Activated T-cell treated with anti-CD3 and anti-CD28 coated beads, Interleukin-2, amount 50 U/mL, for 4 hours (primary cell): ENCODE data around the gene KNCN. TPM values are rescaled to one million over a fixed set of nuclear protein-coding genes. Genes with fewer than 3 reads are reported as not detected.
A peak's percentile ranks its signal among the peaks of the same experiment; 100 is the strongest.

ENCODE experiments used
- ATAC-seq, 2 donors: fragments of 200-7000 bp; cut with Tn5 transposase; one replicate each; pipeline ENCODE4 v1.10.0; 2021
- DNase-seq: peaks from one replicate; pipeline ENCODE4 v3.0.0-alpha.2; 2020
- H3K27me3 Mint-ChIP-seq: one replicate; pipeline ENCODE4 v1.8.0; 2021; ENCODE audit warnings: low read depth, mixed read lengths
- H3K36me3 Mint-ChIP-seq: one replicate; pipeline ENCODE4 v1.8.0; 2022; ENCODE audit warnings: mixed read lengths; ENCODE audit not compliant: insufficient read depth
- H3K4me1 Mint-ChIP-seq: one replicate; pipeline ENCODE4 v1.8.0; 2021; ENCODE audit warnings: low read depth, mixed read lengths
- H3K4me3 Mint-ChIP-seq: one replicate; pipeline ENCODE4 v1.8.0; 2021; ENCODE audit warnings: mild to moderate bottlenecking, moderate library complexity, mixed read lengths
- H3K9me3 Mint-ChIP-seq: one replicate; pipeline ENCODE4 v1.8.0; 2021; ENCODE audit warnings: mixed read lengths
- total RNA-seq, 3 donors: library from RNA; stranded (reverse); gene quantifications; one replicate each; pipeline ENCODE4 v1.2.1, GENCODE V29; 2021

Gene KNCN
- total RNA-seq, 3 donors from 2014 or later: not detected

DNA sequence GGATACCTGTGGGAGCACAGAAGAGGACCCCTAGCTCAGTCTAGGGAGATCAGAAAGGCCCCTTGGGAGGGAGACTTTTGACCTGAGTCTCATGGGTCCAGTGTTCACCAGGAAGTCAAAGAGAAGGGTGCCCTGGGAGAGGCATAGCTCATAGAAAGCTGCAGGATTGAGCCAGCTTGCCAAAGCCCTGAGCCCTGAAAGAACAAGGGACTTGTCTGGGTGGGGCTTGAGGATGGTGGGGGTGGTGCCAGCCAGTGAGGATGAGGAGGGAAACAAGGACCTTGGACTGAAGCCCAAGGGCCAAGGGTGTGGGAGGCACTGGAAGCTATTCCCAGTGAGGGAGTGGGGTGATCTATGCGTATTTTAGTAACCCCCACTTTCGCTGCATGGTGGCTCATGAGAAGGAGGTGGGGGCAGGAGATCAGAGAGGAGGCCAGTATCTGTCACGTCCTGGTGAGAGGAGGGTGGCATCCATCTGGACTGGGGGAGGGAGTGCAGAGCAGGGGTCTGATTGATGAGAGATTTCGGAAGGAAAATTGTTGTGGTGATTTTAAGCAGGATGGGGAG is 33.4 kb downstream of the KNCN start:
- H3K9me3 Mint-ChIP-seq: no peaks in the 10 kb centered on the region
- peaks cover 12% of the 10 kb centered on the region for H3K4me1 Mint-ChIP-seq
- H3K4me3 Mint-ChIP-seq: no peak overlapping the region
- peaks cover 28% of the 10 kb centered on the region for H3K27me3 Mint-ChIP-seq
- no peaks in the 10 kb centered on the region for H3K36me3 Mint-ChIP-seq
- ATAC-seq (no peak), DNase-seq (no peak)

DNA sequence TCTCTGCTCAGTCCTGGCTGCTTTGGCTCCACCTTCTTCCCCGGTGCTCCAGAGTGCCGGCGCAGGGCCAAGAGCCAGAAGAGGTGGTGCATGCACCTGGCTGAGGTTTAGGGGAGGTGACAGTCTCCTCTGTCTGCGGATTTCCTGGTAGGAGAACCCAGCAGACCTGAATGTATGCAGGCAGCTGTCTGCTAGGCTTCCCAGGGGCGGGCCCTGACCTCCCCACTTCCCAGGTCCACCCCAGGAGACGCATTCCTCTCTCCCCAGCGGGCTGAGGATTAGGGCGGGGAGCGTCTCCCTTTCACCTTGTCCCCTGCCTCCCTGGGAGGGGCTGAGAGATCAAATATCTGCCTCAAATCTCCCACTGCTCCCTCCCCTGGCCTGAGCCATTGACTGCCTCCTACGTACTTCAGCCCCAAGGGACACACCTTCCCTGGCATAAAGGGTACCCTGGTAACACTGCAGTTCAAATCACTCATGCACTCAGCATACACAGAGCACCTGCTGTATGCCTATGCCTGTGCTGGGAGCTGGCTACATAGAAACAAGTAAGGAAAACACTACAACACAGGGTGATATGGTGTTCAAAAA is 34.3 kb downstream of the KNCN start:
- Mint-ChIP-seq H3K36me3 (no peaks in the 10 kb centered on the region), H3K27me3 (peaks cover 31% of the 10 kb centered on the region), H3K9me3 (no peaks in the 10 kb centered on the region), H3K4me3 (no peak overlapping the region), H3K4me1 (peaks cover 5% of the 10 kb centered on the region)
- no peak for ATAC-seq
- DNase-seq: no peak

DNA sequence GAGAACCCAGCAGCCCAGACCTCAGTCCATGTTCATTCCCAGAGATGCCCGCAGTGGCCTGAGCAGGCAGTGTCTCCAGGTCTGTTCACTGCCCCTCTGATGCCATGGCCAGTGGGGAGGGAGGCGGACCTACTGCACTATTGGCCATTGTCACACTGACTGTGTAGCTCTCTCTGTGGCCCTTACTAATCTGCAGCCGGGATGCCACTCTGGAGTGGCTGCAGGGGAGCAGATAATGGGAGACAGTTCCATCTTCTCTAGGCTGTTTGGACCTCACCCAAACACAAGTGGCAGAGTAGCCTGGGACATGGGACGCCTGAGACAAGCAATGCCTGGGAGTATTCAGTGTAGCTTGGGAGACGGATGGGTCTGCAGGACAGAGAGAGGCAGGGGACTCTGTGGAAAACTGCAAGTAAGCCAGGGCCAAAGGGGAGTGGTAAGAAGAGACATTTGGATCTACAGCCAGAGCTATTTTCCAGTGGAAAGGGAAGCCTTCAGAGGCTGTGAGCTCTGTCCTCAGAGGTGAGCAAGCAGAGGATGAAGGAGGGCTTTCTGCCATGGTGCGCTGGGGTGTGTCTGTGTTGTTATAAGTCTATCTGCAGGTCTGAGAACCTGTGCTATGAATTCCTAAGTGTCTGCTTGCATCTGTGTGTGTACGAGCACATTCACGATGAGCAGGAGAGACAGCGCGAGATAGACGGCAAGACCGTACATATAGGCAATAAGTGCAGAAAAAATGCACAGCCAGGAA is 35.1 kb downstream of the KNCN start:
- H3K4me3 Mint-ChIP-seq: no peak overlapping the region
- DNase-seq: no peak
- H3K36me3 Mint-ChIP-seq: no peaks in the 10 kb centered on the region
- H3K27me3 Mint-ChIP-seq: peaks cover 34% of the 10 kb centered on the region
- H3K4me1 Mint-ChIP-seq: peaks cover under 1% of the 10 kb centered on the region
- no peaks in the 10 kb centered on the region for H3K9me3 Mint-ChIP-seq
- no peak for ATAC-seq

DNA sequence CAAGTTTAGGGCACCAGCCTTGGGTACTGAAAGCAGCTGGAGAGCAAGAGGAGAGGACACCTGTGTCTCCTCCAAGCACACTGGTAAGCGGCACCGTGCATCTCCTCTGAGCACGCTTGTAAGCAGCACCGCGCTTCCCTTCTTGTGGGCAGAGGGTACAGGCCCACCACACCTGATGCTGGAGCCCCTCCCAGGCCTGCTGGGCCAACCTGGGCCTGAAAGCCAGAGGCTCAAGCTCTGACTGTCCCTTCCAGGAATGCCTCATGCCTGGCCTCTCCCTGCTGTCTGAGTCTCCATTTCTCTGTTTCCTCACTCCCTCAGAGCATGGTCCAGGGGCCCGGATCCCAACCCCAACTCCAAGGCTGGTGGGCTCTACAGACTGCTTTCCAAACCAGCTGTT is 35.9 kb downstream of the KNCN start:
- ATAC-seq: no peak
- H3K9me3 Mint-ChIP-seq: no peaks in the 10 kb centered on the region
- DNase-seq: no peak
- H3K36me3 Mint-ChIP-seq: no peaks in the 10 kb centered on the region
- H3K27me3 Mint-ChIP-seq: peaks cover 31% of the 10 kb centered on the region
- H3K4me3 Mint-ChIP-seq: no peak overlapping the region
- no peaks in the 10 kb centered on the region for H3K4me1 Mint-ChIP-seq

DNA sequence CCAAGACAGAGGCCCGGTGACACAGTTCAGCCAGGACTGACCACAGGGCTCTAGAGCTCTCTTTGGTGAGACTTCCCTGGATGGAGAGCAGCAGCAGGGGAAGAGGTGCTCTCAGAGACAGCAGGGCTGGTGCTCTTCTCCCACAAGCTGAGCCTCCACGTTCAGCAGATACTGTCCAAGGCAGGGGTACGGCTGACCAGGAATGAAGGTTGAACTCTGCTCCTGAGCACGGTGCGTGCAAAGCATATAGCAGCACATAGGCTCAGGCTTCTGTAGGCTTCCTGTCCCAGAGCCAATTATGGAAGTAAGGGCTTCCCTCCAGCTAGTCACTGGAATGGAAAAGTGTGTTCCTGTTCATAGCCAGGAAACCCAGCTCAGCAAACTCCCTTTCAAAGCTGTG is 37.9 kb downstream of the KNCN start:
- Mint-ChIP-seq H3K36me3 (no peaks in the 10 kb centered on the region), H3K9me3 (no peaks in the 10 kb centered on the region), H3K27me3 (peaks cover 28% of the 10 kb centered on the region), H3K4me1 (no peaks in the 10 kb centered on the region), H3K4me3 (no peak overlapping the region)
- no peak for ATAC-seq
- DNase-seq: no peak

DNA sequence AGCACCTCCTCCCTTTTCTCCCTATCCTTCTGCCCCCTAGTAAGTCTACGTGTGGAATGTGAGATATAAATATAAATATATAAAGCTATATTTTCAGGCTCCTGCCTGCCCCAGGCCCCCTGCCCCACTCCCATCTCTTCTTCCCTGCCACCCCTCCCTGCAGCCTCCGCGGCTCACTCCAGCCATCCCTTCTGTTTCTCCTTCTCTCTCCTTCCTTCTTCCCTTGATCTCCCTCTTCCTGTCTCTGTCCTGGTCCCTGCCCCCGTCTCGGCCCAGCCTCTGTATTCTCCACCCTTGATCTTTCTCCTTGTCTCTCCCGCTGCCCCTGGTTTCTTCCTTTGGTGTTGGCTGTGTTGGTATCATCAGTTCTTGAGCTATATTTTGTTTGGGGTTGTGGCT is 38.7 kb downstream of the KNCN start:
- H3K4me1 Mint-ChIP-seq: no peaks in the 10 kb centered on the region
- peaks cover 26% of the 10 kb centered on the region for H3K27me3 Mint-ChIP-seq
- H3K36me3 Mint-ChIP-seq: no peaks in the 10 kb centered on the region
- DNase-seq: no peak
- no peaks in the 10 kb centered on the region for H3K9me3 Mint-ChIP-seq
- H3K4me3 Mint-ChIP-seq: no peak overlapping the region
- no peak for ATAC-seq

DNA sequence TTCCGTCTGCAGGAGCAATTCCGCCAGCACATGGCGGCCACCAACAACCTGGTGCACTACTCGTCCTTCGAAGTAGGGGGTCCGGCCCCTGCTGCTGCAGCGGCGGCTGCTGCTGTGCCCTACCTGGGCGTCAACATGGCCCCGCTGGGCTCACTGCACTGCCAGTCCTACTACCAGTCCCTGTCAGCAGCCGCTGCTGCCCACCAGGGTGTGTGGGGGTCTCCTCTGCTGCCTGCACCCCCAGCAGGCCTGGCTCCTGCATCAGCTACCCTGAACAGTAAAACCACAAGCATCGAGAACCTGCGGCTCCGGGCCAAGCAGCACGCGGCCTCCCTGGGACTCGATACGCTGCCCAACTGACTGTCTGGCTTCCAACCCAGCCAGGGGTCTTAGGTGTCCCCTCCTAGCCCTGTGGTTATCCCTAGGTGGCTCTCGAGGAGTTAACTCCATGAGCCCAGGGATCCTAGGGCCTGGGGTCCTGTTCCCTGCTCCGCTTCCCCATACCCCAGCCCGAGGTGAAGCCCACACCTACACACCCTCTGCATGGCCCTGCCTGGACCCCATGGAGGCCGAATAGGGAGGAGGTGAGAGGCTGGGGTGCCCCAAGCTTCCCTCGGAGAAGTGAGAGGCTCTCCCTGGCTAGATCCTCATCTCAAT is 39.2 kb downstream of the KNCN start:
- DNase-seq (no peak), ATAC-seq (no peak)
- Mint-ChIP-seq H3K4me1 (no peaks in the 10 kb centered on the region), H3K27me3 (peaks cover 24% of the 10 kb centered on the region), H3K4me3 (no peak overlapping the region), H3K9me3 (no peaks in the 10 kb centered on the region), H3K36me3 (no peaks in the 10 kb centered on the region)

DNA sequence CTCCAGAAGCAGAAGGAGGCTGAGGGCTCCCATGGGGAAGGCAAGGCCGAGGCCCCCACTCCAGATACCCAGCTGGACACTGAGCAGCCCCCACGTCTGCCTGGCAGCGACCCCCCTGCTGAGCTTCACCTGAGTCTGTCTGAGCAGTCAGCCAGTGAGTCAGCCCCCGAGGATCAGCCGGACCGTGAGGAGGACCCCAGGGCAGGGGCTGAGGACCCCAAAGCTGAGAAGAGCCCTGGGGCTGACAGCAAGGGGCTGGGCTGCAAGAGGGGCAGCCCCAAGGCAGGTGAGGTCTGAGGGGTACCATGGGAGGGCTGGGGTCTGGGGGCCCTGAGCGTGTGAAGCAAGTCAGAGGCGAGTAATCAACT is 40.5 kb downstream of the KNCN start:
- Mint-ChIP-seq H3K9me3 (no peaks in the 10 kb centered on the region), H3K36me3 (no peaks in the 10 kb centered on the region), H3K27me3 (peaks cover 20% of the 10 kb centered on the region), H3K4me1 (no peaks in the 10 kb centered on the region), H3K4me3 (no peak overlapping the region)
- DNase-seq (no peak), ATAC-seq (no peak)

DNA sequence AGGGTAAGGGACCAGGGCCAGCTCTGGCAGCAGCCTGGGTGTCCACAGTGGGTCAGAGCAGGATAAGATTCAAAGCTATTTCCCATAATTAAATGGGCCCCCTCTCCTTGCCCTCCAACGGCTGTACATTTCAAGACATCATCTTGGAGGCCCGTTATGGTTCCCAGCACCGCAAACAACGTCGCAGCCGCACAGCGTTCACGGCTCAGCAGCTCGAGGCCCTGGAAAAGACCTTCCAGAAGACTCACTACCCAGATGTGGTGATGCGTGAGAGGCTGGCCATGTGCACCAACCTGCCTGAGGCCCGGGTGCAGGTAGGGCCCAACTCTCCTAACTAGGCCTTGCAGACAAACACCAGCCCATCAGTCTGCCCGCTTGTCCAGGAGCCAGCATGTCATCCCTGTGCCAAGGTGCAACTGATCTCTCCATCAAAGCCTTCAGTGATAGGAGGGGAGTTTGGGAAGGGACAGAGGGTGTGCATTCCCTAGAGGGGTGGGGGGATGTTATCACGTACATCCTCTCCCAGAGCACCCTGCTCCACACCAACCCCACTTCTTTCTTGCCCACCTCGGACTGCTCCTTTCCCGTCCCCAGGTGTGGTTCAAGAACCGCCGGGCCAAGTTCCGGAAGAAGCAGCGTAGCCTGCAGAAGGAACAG is 41.0 kb downstream of the KNCN start:
- H3K4me3 Mint-ChIP-seq: no peak overlapping the region

DNA sequence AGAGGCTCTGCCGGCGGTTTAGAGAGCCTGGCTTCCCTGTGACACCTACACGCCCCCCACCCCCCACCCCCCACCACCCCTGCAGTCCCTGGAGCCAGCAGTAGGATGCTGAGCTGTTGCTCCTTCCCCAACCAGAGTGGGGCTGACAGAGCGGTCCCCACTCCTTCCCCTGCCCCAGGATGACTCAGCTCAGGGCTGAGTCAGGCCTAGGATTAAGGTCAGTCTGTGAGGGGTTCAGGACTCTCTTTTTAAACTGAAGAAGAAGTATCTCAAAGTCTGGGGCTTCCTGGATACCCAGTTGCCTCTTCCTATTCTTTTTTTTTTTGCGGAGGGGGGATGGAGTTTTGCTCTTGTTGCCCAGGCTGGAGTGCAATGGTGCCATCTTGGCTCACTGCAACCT is 42.7 kb downstream of the KNCN start:
- Mint-ChIP-seq H3K9me3 (no peaks in the 10 kb centered on the region), H3K4me3 (no peak overlapping the region), H3K36me3 (no peaks in the 10 kb centered on the region), H3K4me1 (no peaks in the 10 kb centered on the region), H3K27me3 (peaks cover 18% of the 10 kb centered on the region)
- DNase-seq (no peak), ATAC-seq (peak; percentile 41 to 43)

More for the DNA sequence above, 41.0 kb downstream of the KNCN start:
- no peak for DNase-seq
- Mint-ChIP-seq H3K36me3 (no peaks in the 10 kb centered on the region), H3K4me1 (no peaks in the 10 kb centered on the region), H3K9me3 (no peaks in the 10 kb centered on the region), H3K27me3 (peaks cover 18% of the 10 kb centered on the region)
- no peak for ATAC-seq

DNA sequence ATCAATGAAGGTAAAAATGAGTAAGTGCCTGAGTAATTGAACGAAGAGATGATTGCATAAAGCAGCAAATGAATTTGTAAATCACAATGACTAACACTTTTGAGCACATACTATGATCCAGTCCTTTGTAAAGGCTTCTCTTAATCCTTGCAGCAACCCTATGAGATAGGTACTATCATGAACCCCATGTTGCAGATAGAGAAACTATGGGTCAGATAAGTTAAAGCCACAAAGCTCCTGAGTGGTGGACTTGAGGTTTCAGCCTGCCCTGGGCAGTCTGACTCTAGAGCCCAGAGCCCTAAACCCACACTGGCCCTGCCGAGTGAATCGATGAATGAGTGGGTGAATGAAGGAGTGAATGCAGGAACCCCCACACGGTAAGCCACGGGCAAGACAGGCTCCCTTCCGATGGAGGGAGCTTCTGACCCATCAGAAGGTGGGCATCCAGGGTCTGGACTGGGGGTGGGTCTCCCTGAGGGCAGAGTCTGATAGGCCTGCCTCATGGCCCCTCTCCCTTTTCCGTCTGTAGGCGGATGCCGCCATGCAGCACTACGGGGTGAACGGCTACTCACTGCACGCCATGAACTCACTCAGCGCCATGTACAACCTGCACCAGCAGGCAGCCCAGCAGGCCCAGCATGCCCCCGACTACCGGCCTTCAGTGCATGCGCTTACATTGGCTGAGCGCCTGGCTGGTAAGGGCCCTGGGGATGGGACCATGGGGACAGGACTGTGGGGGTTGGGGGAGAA is 44.8 kb downstream of the KNCN start:
- no peaks in the 10 kb centered on the region for H3K4me1 Mint-ChIP-seq
- ATAC-seq (no peak), DNase-seq (no peak)
- no peaks in the 10 kb centered on the region for H3K9me3 Mint-ChIP-seq
- H3K36me3 Mint-ChIP-seq: no peaks in the 10 kb centered on the region
- H3K27me3 Mint-ChIP-seq: peaks cover 20% of the 10 kb centered on the region
- no peak overlapping the region for H3K4me3 Mint-ChIP-seq

DNA sequence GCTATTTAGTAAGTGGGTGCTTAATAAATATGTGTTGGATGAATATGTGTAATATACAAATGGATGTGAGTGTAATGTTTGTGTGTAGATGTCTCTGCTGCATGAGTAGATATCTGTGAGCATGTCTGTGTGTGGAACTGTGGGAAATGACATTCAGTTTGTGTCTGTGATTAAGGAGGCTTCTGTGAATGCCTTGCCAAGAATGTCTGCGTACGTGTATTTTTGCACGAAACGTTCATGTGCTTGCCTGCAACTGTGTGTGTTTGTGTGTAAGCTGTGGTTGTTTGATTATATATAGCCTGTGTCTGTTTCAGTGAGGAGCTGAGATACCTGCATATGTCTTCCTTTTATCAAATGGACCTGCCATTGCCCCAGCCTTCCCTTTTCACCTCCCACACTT is 48.0 kb downstream of the KNCN start:
- Mint-ChIP-seq H3K9me3 (no peaks in the 10 kb centered on the region), H3K36me3 (no peaks in the 10 kb centered on the region), H3K4me3 (no peak overlapping the region), H3K4me1 (no peaks in the 10 kb centered on the region), H3K27me3 (peaks cover 24% of the 10 kb centered on the region)
- no peak for DNase-seq
- no peak for ATAC-seq

DNA sequence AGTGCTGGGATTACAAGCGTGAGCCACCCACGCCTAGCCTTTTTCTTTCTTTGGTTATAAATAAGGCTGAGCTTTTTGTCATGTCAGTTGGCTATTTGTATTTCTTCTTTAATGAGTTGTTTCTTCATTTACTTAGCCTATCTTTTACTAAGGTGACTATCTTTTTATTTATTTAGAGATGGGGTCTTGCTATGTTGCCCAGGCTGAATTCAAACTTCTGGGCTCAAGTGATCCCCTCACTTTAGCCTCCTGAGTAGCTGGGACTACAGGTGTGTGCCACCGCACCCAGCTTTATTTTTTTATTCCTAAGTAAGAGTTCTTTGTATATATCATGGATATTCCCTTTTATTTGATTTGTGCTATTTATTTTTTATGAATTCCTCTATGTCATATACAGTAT is 49.9 kb downstream of the KNCN start:
- no peak for ATAC-seq
- Mint-ChIP-seq H3K36me3 (no peaks in the 10 kb centered on the region), H3K9me3 (no peaks in the 10 kb centered on the region), H3K4me1 (no peaks in the 10 kb centered on the region), H3K4me3 (no peak overlapping the region), H3K27me3 (peaks cover 19% of the 10 kb centered on the region)
- DNase-seq: no peak

DNA sequence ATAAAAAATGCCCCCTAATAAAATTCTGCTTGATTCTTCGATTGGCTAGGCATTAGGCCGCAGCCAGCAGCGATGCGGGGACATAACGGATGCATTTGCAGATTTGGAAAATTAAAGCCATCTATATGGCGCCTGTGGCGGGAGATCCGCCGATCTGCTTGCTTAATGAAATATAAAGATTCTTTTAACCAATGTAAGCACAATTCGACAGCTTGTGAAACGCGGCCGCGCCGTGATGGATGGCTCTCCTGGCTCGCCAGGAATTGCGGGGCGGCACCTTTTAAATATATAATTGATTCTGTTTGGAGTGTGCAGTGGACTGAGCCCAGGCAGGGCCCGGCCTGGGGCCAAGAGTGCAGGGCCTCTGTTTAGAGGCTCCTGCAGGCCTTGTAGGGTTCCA is 53.8 kb downstream of the KNCN start:
- no peak for ATAC-seq

More for the DNA sequence above, 53.8 kb downstream of the KNCN start:
- Mint-ChIP-seq H3K9me3 (no peaks in the 10 kb centered on the region), H3K4me3 (no peak overlapping the region), H3K27me3 (peaks cover 46% of the 10 kb centered on the region), H3K36me3 (no peaks in the 10 kb centered on the region), H3K4me1 (no peaks in the 10 kb centered on the region)
- DNase-seq: no peak
